ENCODE results near the gene FZR1.
"Not testable (repeated sequence)": the region's sequence is repeated elsewhere in the genome, so short reads cannot be mapped to it uniquely, and the experiment has no call there.

FZR1 gene

GRCh38 chr19:3575260-3575741 lies 69.2 kb downstream of the FZR1 start:
- no peak for DNase-seq

- no peak for DNase-seq
These were observed 70.0 kb downstream of the FZR1 start for GRCh38 chr19:3575949-3576673.

- DNase-seq = no peak
These were observed 70.8 kb downstream of the FZR1 start for GRCh38 chr19:3576696-3577443.

GRCh38 chr19:3577723-3578344 lies 71.7 kb downstream of the FZR1 start:
- DNase-seq = no peak

DNA sequence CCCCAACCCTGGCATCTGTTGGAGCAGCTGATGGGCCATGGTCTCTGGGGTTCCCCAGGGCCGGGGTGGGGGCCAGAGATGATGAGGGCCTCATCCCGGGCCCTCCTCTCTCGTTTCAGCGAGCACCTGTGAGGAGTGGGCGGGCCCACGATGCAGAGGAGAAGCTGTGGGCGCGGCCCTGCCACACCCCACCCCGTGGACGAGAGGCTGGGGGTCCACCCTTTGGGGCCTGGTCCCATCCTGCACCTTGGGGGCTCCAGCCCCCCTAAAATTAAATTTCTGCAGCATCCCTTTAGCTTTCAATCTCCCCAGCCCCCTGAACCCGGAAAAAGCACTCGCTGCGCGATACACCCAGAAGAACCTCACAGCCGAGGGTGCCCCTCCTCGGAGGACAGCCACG lies 72.3 kb downstream of the FZR1 start:
- DNase-seq = no peak

DNA sequence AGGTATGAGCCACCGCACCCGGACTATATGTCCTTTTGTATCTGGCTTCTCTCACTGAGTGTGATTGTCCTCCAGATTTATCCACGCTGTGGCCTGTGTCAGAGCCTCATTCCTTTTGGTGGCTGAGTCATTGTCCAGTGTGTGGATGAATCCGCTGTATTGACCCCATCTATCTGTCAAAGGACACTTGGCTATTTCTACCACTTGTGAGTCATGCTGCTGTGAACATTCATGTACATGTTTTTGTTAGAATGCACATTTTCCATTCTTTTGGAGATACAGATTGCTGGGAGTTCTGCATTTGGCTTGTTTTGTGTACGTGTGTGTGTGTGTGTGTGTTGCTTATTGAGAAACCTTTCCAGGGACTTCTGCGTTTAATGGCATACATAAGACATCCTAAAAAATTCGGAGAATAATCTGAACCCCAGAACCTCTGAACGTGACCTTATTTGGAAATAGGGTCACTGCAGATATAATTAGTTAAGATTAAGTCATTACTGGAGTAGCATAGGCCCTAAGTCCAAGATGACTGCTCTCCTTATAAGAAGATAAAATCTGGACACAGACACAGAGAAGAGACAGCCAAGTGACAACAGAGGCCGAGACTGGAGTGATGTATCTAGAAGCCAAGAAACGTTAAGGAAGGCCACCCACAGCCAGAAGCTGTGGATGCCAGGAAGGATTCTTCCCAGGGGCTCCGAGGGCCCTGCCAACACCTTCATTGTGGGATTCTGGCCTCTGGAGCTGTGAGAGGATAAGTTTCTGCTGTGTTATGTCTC lies 74.2 kb downstream of the FZR1 start:
- DNase-seq = no peak

DNA sequence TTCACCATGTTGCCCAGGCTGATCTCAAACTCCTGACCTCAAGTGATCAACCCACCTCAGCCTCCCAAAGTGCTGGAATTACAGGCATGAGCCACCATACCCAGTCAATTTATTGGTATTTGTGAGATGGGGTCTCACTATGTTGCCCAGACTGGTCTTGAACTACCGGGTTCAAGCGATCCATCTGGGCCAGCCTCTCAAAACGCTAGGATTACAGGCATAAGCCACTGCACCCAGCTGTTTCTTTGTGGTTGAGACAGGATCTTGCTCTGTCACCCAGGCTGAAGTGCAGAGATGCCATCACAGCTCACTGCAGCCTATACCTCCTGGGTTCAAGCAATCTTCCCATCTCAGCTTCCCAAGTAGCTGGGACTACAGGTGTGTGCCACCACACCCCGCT lies 75.7 kb downstream of the FZR1 start:
- not testable (repeated sequence) for DNase-seq

- not testable (repeated sequence) for DNase-seq
These were observed 78.1 kb downstream of the FZR1 start for GRCh38 chr19:3584036-3584802.

DNA sequence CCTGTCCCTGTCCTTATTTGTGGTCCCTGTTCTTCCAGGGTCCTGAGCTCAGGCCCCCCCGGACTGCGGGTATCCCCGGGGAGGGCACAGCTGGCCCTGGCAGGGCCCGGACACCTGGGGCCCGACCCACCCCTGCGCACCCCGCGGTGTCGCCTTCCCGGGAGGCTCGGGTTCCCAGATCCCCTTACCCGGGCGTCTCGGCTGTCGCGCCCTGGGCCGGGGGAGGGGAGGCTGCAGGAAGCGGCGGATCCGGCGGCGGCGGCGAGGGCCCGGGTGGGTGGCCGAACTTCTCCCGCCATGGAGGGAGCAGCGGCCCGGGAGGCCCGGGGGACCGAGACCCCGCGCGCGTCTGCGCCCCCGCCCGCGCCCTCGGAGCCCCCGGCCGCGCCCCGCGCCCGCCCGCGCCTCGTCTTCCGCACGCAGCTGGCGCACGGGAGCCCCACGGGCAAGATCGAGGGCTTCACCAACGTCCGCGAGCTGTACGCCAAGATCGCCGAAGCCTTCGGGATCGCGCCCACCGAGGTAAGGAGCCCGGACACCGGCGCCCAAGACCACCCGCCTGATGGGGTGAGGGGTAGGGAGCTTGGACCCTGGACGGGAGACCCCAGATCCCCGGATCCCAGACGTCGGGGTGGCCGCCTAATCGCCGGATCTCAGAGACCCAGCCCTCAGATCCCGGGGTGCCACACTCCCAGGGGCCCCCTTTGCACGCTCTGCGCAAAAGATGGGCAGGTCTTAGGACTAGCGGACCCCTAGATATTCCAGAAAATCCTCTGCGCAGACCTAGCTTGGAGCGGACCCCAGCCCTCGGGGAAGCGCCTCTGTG lies 79.4 kb downstream of the FZR1 start, which contains the start of gene GIPC3:
Gene GIPC3, plus strand, starts transcription at position 178 of the 826 bp plus-strand sequence. Its CDS starts 120 bp downstream, at position 298.
- no peak for DNase-seq

DNA sequence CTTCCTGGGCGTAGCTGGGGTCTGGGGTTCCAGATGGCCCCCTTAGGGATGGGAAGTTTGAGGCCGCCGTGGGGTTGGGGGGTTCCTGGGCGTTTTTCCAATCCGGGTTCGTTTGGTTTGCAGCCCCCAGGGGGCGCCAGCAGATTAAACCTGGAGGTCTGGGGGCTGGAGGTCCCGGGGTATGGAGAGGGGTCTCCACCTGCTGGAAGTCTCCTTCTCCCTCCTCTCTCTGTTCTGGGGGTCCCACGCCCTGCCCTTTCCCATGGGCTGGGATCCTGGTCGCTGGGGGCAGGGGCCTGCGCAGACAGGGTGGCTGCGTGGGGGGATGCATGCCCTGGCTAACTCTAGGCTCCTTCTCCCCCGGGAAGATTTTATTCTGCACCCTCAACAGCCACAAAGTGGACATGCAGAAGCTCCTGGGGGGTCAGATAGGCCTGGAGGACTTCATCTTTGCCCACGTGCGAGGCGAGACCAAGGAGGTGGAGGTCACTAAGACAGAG lies 80.1 kb downstream of the FZR1 start:
- no peak for DNase-seq

DNA sequence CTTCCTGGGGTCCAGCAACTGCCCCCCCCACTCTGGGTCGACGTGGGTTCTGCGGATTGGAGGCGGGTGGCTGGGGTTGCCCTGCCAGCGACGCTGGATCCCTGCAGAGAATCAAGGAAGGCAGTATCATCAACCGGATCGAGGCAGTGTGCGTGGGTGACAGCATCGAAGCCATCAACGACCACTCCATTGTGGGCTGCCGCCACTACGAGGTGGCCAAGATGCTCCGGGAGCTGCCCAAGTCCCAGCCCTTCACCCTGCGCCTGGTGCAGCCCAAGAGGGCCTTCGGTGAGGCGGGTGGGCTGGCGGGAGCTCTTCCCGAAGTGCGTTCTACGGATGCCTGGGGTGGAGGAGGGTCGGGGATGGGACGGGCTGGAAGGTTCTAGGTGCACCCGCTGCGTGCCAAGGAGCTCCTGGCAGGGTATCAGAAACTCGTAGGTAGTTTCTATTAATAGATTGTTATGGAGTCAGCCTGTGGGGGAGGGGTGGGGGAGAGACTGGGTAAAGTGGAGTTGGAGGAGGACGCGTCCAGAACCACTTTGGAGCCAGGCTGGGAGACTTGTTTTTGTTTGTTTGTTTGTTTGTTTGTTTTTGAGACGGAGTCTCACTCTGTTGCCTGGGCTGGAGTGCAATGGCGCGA lies 80.7 kb downstream of the FZR1 start:
- no peak for DNase-seq
